Thymus (tissue), 11 donors: Measurements from ENCODE around the gene UBE3A. TPM values are rescaled to one million over a fixed set of nuclear protein-coding genes. Genes with fewer than 3 reads are reported as not detected.

Experiments used
- DNase-seq, 9 donors: peaks; one replicate each; pipeline ENCODE4 v3.0.0-alpha.2; 2013; ENCODE audit warnings: low spot score in 9 of 9, low read depth in 6 of 9, missing footprints in 1 of 9
- H3K27ac ChIP-seq, 2 donors: one replicate each; pipeline ENCODE4 v1.5.1; 2013; ENCODE audit warnings: control low read depth in 1 of 2, low read depth in 1 of 2, low read length in 1 of 2, mild to moderate bottlenecking in 1 of 2, moderate library complexity in 1 of 2
- H3K27me3 ChIP-seq, 2 donors: one replicate each; pipeline ENCODE4 v1.5.1; 2013; ENCODE audit warnings: low read length in 1 of 2; ENCODE audit not compliant: control insufficient read depth in 2 of 2, insufficient read depth in 1 of 2
- H3K36me3 ChIP-seq, 2 donors: one replicate each; pipeline ENCODE4 v1.5.1; 2013; ENCODE audit warnings: low read length in 1 of 2, mild to moderate bottlenecking in 1 of 2, moderate library complexity in 1 of 2; ENCODE audit not compliant: control insufficient read depth in 2 of 2, insufficient read depth in 2 of 2
- H3K4me1 ChIP-seq, 2 donors: one replicate each; pipeline ENCODE4 v1.5.1; 2013; ENCODE audit warnings: low read length in 2 of 2; ENCODE audit not compliant: control insufficient read depth in 2 of 2, insufficient read depth in 2 of 2
- H3K4me3 ChIP-seq, 2 donors: one replicate each; pipeline ENCODE4 v1.5.1; 2013; ENCODE audit warnings: low read length in 2 of 2, control low read depth in 1 of 2, mild to moderate bottlenecking in 1 of 2
- H3K9me3 ChIP-seq, 2 donors: one replicate each; pipeline ENCODE4 v1.5.1; 2013; ENCODE audit warnings: low read length in 1 of 2, mild to moderate bottlenecking in 1 of 2; ENCODE audit not compliant: control insufficient read depth in 2 of 2, insufficient read depth in 1 of 2
- WGBS: extraction: QIAGEN DNeasy Blood & Tissue Kit; methylation state at CpG from one replicate; pipeline ENCODE4 v1.1.7; 2013; 5-methylcytosine and 5-hydroxymethylcytosine counted together
- polyA plus RNA-seq: library from polyadenylated mRNA; stranded (reverse); fragments of 200-250 nt; gene quantifications from one replicate; pipeline ENCODE4 v1.2.3, GENCODE V29; 2013
- total RNA-seq: library from RNA; stranded (reverse); fragments of 120-200 nt; gene quantifications from one replicate; pipeline ENCODE4 v1.2.4, GENCODE V29; 2013
- donor health status: healthy.

The UBE3A gene
- total and polyA plus RNA-seq, 2 donors: 34.7 to 80.2 TPM

GRCh38 chr15:25402342-25402741 lies 36.5 kb downstream of the UBE3A start:
- H3K9me3 ChIP-seq: peaks cover 0 to 3% of the 10 kb centered on the region in 2 donors
- DNase-seq: no peak
- WGBS: 96% methylated on average over 2 of the region's 2 CpGs

GRCh38 chr15:25401501-25401900 lies 37.3 kb downstream of the UBE3A start:
- DNase-seq: no peak

More at GRCh38 chr15:25402342-25402741, 36.5 kb downstream of the UBE3A start:
- H3K4me1 ChIP-seq: no peaks in the 10 kb centered on the region
- no peak overlapping the region for H3K27ac ChIP-seq
- no peak overlapping the region for H3K4me3 ChIP-seq
- peaks cover 8 to 11% of the 10 kb centered on the region in 2 donors for H3K36me3 ChIP-seq
- no peaks in the 10 kb centered on the region for H3K27me3 ChIP-seq

DNA sequence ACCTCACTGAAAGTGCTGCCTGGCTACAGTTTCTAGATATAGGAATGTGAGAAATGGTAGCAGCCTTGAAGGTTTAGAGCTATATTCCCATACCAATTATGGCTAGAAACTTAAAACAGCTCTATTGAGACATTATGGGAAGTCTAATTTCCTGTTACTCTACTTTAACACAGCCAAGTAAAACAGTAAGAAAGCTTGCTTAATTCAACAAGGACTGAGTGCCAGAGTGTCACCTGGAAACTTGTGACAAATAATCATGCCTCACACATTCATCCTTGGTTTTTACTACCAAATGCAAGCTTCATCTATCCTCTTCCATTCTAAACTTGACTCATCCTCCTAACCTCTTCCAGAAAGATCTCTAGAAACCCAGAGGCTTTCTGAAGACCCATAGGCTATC lies 41.7 kb downstream of the UBE3A start:
- H3K27me3 ChIP-seq: no peaks in the 10 kb centered on the region
- H3K27ac ChIP-seq: no peak overlapping the region
- no peak overlapping the region for H3K4me3 ChIP-seq

More at GRCh38 chr15:25401501-25401900, 37.3 kb downstream of the UBE3A start:
- H3K9me3 ChIP-seq: peaks cover 0 to 3% of the 10 kb centered on the region in 2 donors
- no peak overlapping the region for H3K4me3 ChIP-seq
- H3K4me1 ChIP-seq: no peaks in the 10 kb centered on the region
- H3K36me3 ChIP-seq: peaks cover 8 to 11% of the 10 kb centered on the region in 2 donors
- H3K27me3 ChIP-seq: no peaks in the 10 kb centered on the region
- no peak overlapping the region for H3K27ac ChIP-seq

DNA sequence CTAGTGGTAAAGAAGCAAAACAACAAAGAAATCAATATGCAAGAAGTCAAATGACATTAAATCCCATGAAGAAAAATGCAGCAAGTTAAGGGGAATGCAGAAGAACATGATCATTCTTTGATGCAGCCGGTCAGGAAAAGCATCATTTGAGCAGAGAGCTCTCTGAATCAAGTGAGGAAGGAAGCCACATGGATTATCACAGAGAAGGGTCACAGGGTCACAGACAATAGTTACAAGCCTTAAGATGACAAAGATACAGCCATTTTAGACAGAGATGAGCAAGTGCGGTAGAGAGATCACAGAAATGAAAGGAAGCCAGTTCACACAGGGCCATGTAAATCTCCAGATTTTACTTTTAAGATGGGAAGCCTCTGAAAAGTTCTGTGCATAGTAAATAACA lies 43.9 kb downstream of the UBE3A start:
- DNase-seq: no peak
- 94% methylated on average over 2 of the region's 2 CpGs for WGBS
- Histone ChIP-seq H3K9me3 (no peaks in the 10 kb centered on the region), H3K27ac (no peak overlapping the region), H3K36me3 (peaks cover 0 to 2% of the 10 kb centered on the region in 2 donors), H3K27me3 (no peaks in the 10 kb centered on the region), H3K4me3 (no peak overlapping the region), H3K4me1 (no peaks in the 10 kb centered on the region)

More for the DNA sequence above, 41.7 kb downstream of the UBE3A start:
- Histone ChIP-seq H3K4me1 (no peaks in the 10 kb centered on the region), H3K9me3 (no peaks in the 10 kb centered on the region), H3K36me3 (peaks cover 2 to 6% of the 10 kb centered on the region in 2 donors)
- no peak for DNase-seq

DNA sequence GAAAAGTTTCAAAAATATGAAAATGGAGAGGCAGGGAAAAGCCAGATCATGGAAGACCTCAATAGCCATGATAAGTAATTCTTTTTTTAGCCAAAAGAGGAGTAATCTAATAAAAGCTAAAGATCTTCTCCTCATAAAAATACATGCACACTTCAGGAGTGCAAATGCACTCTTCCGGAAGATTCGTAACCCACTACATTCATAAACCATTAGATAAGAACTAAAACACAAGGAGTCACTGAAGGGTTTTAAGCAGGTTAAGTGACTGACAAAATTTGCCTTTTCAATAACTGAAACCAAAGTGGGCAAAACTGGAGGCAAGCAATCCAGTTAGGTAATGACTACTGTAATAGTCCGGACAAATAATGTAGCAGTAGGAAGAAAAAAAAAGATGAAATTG lies 46.0 kb downstream of the UBE3A start:
- H3K4me3 ChIP-seq: no peak overlapping the region
- H3K27ac ChIP-seq: no peak overlapping the region
- no peaks in the 10 kb centered on the region for H3K27me3 ChIP-seq
- no peaks in the 10 kb centered on the region for H3K9me3 ChIP-seq
- peaks cover 2 to 3% of the 10 kb centered on the region in 2 donors for H3K36me3 ChIP-seq
- 98% methylated on average over 3 of the region's 3 CpGs for WGBS
- no peaks in the 10 kb centered on the region for H3K4me1 ChIP-seq
- no peak for DNase-seq

DNA sequence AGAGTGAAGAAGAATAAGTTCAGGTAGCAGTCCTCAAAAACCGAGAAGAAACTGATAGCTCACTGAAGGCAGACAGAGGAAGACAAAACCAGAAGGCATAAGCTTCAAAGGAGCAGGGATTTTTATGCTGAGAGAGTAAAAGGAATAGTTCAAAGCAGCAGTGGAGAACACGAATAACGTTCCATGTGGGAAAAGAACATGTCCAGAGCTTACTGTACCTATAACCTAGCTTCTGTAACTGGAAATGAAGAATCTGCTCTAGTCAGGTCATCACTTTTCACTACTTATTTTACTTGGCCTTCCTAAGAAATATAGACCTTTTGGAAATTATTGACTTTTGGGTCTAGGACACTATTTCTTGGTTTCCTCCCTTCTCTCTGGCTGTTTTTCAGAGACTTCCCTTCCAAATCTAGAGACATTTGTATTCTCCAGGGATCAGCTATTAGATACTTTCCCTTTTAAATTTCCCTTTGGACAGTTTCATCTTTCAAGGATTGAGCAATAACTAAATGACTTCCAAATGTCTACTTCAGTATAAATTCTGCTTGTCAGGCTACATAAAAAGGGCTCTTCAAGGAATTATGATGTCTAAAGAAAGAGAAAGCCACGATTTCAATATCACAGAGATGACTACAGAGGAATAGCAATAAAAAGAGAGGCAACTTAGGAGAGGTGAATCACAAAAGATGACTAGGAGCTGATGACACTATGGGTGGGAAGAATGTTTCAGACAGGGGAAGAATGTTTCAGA lies 46.7 kb downstream of the UBE3A start:
- Histone ChIP-seq H3K36me3 (peaks cover 2 to 3% of the 10 kb centered on the region in 2 donors), H3K27me3 (no peaks in the 10 kb centered on the region), H3K4me1 (no peaks in the 10 kb centered on the region), H3K27ac (no peak overlapping the region), H3K4me3 (no peak overlapping the region), H3K9me3 (no peaks in the 10 kb centered on the region)
- 95% methylated on average over 4 of the region's 4 CpGs for WGBS
- no peak for DNase-seq

DNA sequence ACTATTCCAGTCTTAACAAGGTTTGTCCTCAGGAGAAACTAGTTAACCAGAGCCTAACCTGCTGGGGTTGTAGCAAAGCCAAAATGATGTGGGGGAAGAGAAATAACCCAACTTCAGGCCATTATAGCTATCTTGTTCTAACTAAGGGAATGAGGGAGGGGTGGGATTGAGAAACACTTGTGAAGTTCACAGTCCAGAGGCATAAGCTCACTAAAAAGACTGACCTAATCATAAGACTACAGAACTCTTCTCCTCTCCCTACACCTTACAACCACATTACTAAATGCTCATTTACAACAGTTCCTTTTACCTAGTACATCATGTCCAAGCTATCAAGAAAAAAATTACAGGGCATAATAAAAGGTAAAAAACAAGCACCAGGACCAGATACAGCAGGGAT lies 52.8 kb downstream of the UBE3A start:
- H3K36me3 ChIP-seq: peaks cover 2 to 7% of the 10 kb centered on the region in 2 donors
- H3K4me1 ChIP-seq: no peaks in the 10 kb centered on the region
- no peak overlapping the region for H3K4me3 ChIP-seq
- H3K27ac ChIP-seq: no peak overlapping the region
- no peaks in the 10 kb centered on the region for H3K27me3 ChIP-seq
- DNase-seq: no peak
- H3K9me3 ChIP-seq: no peaks in the 10 kb centered on the region

DNA sequence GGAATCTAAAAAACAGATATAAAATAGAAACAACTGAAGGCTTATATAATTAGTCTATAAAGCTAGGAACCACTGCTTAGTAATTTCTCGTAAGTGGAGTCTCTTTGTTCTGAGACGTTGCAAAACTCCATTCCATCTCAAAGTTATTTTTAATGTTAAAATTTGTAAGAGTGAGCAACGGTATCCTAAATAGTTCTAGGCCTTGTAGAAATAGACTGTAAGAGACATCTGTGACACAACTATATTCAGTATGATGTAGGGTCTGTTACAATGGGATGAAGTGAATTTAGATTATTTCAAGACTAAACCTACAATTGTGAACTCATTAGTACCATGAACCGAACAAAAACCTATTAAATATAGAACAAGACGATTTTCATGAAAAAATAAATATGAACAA lies 57.2 kb downstream of the UBE3A start:
- no peak for DNase-seq
- 96% methylated on average over 5 of the region's 5 CpGs for WGBS
- H3K27me3 ChIP-seq: no peaks in the 10 kb centered on the region
- no peak overlapping the region for H3K27ac ChIP-seq
- no peak overlapping the region for H3K4me3 ChIP-seq
- peaks cover 2 to 4% of the 10 kb centered on the region in 2 donors for H3K36me3 ChIP-seq
- no peaks in the 10 kb centered on the region for H3K9me3 ChIP-seq
- no peaks in the 10 kb centered on the region for H3K4me1 ChIP-seq

GRCh38 chr15:25378501-25378901 lies 60.3 kb downstream of the UBE3A start:
- Histone ChIP-seq H3K4me3 (no peak overlapping the region), H3K4me1 (no peaks in the 10 kb centered on the region), H3K27ac (no peak overlapping the region), H3K27me3 (no peaks in the 10 kb centered on the region), H3K36me3 (peaks cover 6 to 13% of the 10 kb centered on the region in 2 donors), H3K9me3 (no peaks in the 10 kb centered on the region)
- no peak for DNase-seq
- 95% methylated on average over 2 of the region's 2 CpGs for WGBS
